Loucy (cell line): Measurements from ENCODE around the gene UTP4.

Source experiments
- H2AFZ ChIP-seq: fragments of 200-600 bp; sonication (generic); 2 replicates; pipeline ENCODE4 v1.6.0; 2016; ENCODE audit warnings: antibody characterized with exemption, mild to moderate bottlenecking, low read length, moderate library complexity
- H3F3A ChIP-seq: fragments of 200-600 bp; 2 replicates; pipeline ENCODE4 v1.6.0; 2016; ENCODE audit warnings: antibody characterized with exemption, low read depth, mild to moderate bottlenecking
- H3K27me3 ChIP-seq: fragments of 200-600 bp; sonication (generic); 2 replicates; pipeline ENCODE4 v1.6.1; 2014; ENCODE audit warnings: low read length, mild to moderate bottlenecking; ENCODE audit not compliant: insufficient read depth, poor library complexity, severe bottlenecking
- H3K36me3 ChIP-seq: fragments of 200-600 bp; sonication (generic); 2 replicates; pipeline ENCODE4 v1.6.1; 2016; ENCODE audit warnings: low read length; ENCODE audit not compliant: insufficient read depth
- H3K4me1 ChIP-seq: fragments of 200-600 bp; sonication (generic); 2 replicates; pipeline ENCODE4 v1.5.1; 2014; ENCODE audit warnings: low read length, mild to moderate bottlenecking; ENCODE audit not compliant: insufficient read depth, poor library complexity, severe bottlenecking
- H3K4me2 ChIP-seq: fragments of 200-600 bp; sonication (generic); 2 replicates; pipeline ENCODE4 v1.6.0; 2014; ENCODE audit warnings: antibody characterized with exemption, low read length, low read depth, mild to moderate bottlenecking; ENCODE audit not compliant: poor library complexity, severe bottlenecking
- H3K4me3 ChIP-seq: fragments of 200-600 bp; sonication (generic); 2 replicates; pipeline ENCODE4 v1.5.1; 2014; ENCODE audit warnings: low read length, mild to moderate bottlenecking, mixed read lengths; ENCODE audit not compliant: poor library complexity, severe bottlenecking
- H3K79me2 ChIP-seq: fragments of 200-600 bp; sonication (generic); 2 replicates; pipeline ENCODE4 v1.6.1; 2014; ENCODE audit warnings: low read length; ENCODE audit not compliant: insufficient read depth
- H3K9ac ChIP-seq: fragments of 200-600 bp; sonication (generic); 2 replicates; pipeline ENCODE4 v1.6.0; 2014; ENCODE audit warnings: mild to moderate bottlenecking, low read depth, low read length, moderate library complexity; ENCODE audit not compliant: poor library complexity, severe bottlenecking
- H3K9me2 ChIP-seq: fragments of 200-600 bp; sonication (generic); replicated peaks from 2 replicates; pipeline ENCODE4 v1.6.1; 2016; ENCODE audit warnings: low read depth, low read length, mixed read lengths
- H3K9me3 ChIP-seq: fragments of 200-600 bp; sonication (generic); 2 replicates; pipeline ENCODE4 v1.6.1; 2014; ENCODE audit warnings: mild to moderate bottlenecking, antibody characterized with exemption, low read length, low read depth; ENCODE audit not compliant: insufficient read depth
- H4K20me1 ChIP-seq: fragments of 200-600 bp; sonication (generic); 2 replicates; pipeline ENCODE4 v1.6.0; 2014; ENCODE audit warnings: antibody characterized with exemption, low read length, mild to moderate bottlenecking; ENCODE audit not compliant: insufficient read depth, poor library complexity, severe bottlenecking
- CTCF ChIP-seq: fragments of 200-600 bp; sonication (generic); conservative IDR thresholded peaks from 2 replicates; pipeline ENCODE4 v1.5.1; 2014; ENCODE audit warnings: mild to moderate bottlenecking, antibody characterized with exemption, low read length
- EZH2phosphoT487 ChIP-seq: fragments of 200-600 bp; IDR thresholded peaks from 2 replicates; pipeline ENCODE4 v1.6.1; 2018; ENCODE audit warnings: antibody characterized with exemption, mild to moderate bottlenecking, moderate library complexity, borderline replicate concordance

Gene UTP4

GRCh38 chr16:69095193-69095592 is 37.3 kb upstream of the UTP4 start:
- Histone ChIP-seq H3K36me3 (no peaks in the 10 kb centered on the region), H3K79me2 (no peaks in the 10 kb centered on the region), H3K27me3 (no peaks in the 10 kb centered on the region), H3K4me3 (no peak overlapping the region), H2AFZ (no peak overlapping the region), H3K9me3 (no peaks in the 10 kb centered on the region), H4K20me1 (no peaks in the 10 kb centered on the region), H3K9ac (no peak overlapping the region), H3K9me2 (no peaks in the 10 kb centered on the region), H3K4me2 (no peak overlapping the region), H3K4me1 (no peaks in the 10 kb centered on the region), H3F3A (no peaks in the 10 kb centered on the region)
- TF ChIP-seq CTCF (no peak), EZH2phosphoT487 (no peak)

- Histone ChIP-seq H2AFZ (no peak overlapping the region), H3K79me2 (no peaks in the 10 kb centered on the region), H3K4me3 (no peak overlapping the region), H3K9me3 (no peaks in the 10 kb centered on the region), H3F3A (no peaks in the 10 kb centered on the region), H4K20me1 (no peaks in the 10 kb centered on the region), H3K9ac (no peak overlapping the region), H3K27me3 (no peaks in the 10 kb centered on the region), H3K9me2 (no peaks in the 10 kb centered on the region), H3K36me3 (no peaks in the 10 kb centered on the region), H3K4me2 (no peak overlapping the region), H3K4me1 (no peaks in the 10 kb centered on the region)
- TF ChIP-seq EZH2phosphoT487 (no peak), CTCF (no peak)
Observed at GRCh38 chr16:69100071-69100691, 32.3 kb upstream of the UTP4 start.

- TF ChIP-seq CTCF (peak; percentile 53), EZH2phosphoT487 (no peak)
- no peaks in the 10 kb centered on the region for H4K20me1 ChIP-seq
- H3F3A ChIP-seq, result no peaks in the 10 kb centered on the region
- H3K79me2 ChIP-seq, result no peaks in the 10 kb centered on the region
- H3K27me3 ChIP-seq, result no peaks in the 10 kb centered on the region
- peak within 1 kb of the TSS; percentile 89 for H3K4me2 ChIP-seq
- peak within 1 kb of the TSS; percentile 56 for H3K9ac ChIP-seq
- H2AFZ ChIP-seq, result peak within 1 kb of the TSS; percentile 59
- H3K9me3 ChIP-seq, result no peaks in the 10 kb centered on the region
- no peaks in the 10 kb centered on the region for H3K9me2 ChIP-seq
- peaks cover 10% of the 10 kb centered on the region for H3K4me1 ChIP-seq
- peak within 1 kb of the TSS; percentile 75 for H3K4me3 ChIP-seq
- H3K36me3 ChIP-seq, result peaks cover 4% of the 10 kb centered on the region; the same call in 1 of the 2 replicates
Observed at GRCh38 chr16:69105501-69106361, 26.7 kb upstream of the UTP4 start, which contains the start of gene HAS3. HAS3 (plus strand) TSS chr16:69105653; CDS start chr16:69109396, 3,743 bp downstream.
